OCI-M1 (cell line): ENCODE results near the gene CHI3L2.
A peak's percentile ranks its signal among the peaks of the same experiment; 100 is the strongest.

ENCODE experiments used
- DNase-seq: peaks from one replicate; lab custom pipeline; 2025; lab: John Stamatoyannopoulos, UW

The CHI3L2 gene

GRCh38 chr1:111253876-111254275, 26.4 kb downstream of the CHI3L2 start:
- DNase-seq = no peak

DNA sequence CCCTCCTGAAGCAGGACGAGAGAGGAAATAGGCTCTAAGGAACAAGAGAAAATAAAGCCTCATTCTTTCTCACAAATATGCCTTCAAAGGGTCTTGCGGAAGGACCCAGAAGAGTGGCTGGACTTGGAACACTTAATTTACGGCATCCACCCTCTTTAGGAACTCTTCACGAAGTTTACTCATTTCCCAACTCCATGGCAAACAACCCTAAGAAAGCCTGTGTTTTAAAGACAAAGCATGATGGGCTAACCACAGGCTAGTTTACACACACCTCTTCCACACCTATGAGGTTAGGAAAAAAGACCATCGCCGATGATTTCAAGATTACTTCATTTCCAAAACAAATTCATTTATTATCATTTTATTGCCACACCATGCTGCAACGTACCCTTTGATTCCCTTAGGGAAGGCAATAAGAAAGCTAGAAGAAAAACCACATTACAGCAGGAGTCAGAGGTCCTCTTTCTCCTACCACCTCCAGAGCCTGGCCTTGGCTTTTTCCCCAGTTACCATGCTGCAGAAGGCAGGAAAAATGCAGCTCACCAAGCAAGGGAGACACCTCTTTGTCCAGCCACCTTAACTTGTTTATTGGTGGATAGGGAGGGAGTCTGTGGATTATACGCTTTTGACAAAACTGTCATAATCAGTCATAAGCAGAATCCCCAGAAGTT, 29.6 kb downstream of the CHI3L2 start:
- no peak for DNase-seq

- no peak for DNase-seq
Observed at GRCh38 chr1:111267801-111268508, 40.4 kb downstream of the CHI3L2 start.

- DNase-seq = no peak
Observed at GRCh38 chr1:111269825-111270406, 42.4 kb downstream of the CHI3L2 start.

DNA sequence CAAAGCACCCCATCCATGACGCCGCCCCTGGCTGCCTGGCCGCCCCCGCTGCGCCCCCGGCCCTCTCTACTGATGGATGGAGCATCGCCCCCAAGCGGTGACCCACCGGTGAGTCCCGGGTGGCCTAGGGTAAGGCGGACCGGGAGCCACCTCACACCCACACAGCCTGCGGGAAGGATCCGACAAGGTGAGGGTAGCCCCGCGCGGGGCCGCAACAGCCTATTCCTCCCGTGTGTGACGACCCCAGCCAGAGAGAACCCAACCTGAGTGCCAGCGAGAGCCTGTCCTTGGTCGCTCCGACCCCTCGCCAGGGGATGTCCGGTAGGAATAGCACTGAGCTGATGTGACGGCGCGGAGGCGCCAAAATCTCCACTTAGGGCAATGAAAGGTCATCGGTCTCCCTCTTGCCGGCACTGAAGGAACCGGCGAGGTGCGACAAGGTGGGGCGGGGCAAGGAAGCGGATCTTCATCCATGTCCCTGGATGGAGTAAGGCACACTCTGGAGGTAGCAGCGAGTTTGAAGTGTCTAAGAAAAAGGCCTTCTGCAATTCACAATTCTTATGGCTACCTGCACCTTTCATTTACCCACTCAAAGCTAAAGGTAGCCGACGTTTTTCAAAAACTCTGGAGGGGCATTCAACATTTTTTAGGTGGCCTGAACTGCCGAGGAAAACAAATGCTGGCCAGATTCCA, 43.4 kb downstream of the CHI3L2 start:
- DNase-seq = no peak

- no peak for DNase-seq
Observed at GRCh38 chr1:111271464-111271801, 43.9 kb downstream of the CHI3L2 start.

- DNase-seq = no peak
Observed at GRCh38 chr1:111272081-111272480, 44.6 kb downstream of the CHI3L2 start.

DNA sequence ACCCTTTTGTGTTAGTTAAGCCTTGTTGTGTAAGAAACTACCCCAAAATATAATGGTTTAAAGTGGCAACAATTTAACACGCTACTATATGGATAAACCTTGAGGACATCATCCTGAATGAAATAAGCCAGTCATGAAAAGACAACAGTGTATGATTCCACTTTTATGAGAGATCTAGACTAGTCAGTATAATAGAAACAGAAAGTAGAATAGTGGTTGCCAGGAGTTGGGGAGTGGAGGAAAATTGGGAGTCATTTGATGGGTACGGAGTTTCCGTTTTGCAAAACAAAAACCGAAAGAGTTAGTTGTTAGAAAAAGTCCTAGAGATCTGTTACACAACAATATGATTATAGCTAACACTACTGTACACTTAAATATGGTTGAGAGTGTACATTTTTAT, 47.1 kb downstream of the CHI3L2 start:
- no peak for DNase-seq

- peak; percentile 29 for DNase-seq
Observed at GRCh38 chr1:111275079-111275478, 47.6 kb downstream of the CHI3L2 start.

DNA sequence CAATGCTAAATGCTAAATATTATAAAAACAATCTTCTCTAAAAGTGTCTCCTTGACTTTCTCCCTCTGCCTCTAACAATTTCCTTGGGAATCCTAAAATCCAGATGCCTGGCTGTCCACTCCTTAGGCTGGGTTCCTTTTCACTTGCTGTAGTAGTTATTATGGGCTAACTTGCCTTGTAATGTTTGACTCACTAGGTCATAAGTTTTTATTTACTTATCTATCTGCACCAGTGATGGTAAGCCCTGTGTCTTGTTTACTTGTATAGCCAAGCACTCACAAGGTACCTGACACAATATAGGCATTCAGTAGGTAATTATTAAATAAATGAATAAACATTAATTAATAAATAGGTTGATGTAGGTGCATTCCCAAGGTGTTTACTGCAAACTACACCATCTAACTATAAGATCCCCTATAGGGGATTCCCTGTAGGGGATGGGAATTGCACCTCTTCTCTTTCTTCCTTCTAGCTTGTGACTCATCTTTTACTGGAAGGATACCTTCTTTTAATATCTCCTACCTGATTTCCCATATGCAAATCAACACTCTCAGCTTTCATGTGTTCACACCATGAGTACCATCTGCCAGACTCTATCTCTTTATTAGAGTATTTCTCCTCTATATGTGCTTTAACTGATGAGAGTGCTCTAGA, 48.4 kb downstream of the CHI3L2 start:
- no peak for DNase-seq

- no peak for DNase-seq
Observed at GRCh38 chr1:111279144-111279543, 51.6 kb downstream of the CHI3L2 start.

- no peak for DNase-seq
Observed at GRCh38 chr1:111280267-111280666, 52.8 kb downstream of the CHI3L2 start.

- no peak for DNase-seq
Observed at GRCh38 chr1:111281411-111281810, 53.9 kb downstream of the CHI3L2 start.

DNA sequence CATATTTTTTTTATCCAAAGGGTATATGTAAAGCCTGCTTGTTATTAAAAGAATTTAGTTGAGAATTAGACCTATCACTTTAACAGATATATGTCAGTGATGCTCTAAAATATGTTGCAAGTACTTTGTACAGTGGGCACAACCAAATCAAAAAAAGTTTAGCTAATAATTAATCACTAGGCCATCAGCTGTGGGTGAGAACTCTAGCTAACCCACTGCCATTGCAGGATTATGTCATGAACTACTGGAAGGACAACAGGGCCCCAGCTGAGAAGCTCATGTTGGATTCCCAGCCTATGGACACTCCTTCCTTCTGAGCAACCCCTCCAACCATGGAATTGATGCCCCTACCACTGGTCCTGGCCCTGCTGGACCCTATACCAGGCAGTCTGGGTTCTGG, 56.3 kb downstream of the CHI3L2 start:
- no peak for DNase-seq

DNA sequence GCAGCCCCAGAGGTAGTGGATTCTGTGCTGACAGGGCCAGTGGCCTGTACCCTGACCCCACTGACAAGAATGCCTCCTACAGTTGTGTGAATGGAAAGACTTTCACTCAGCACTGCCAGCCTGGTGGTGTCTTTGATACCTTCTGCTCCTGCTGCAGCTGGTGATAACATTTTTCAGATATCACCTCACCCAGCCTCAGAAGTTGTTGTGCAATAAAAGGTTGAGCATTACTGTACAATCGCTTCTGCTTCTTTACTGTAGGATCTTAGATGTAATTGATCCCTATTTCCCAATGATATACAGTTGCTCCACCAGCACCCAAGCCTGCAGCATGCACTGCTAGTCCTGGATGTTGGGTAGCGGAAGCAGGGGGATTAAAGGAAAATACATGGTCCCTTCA, 58.4 kb downstream of the CHI3L2 start:
- no peak for DNase-seq

DNA sequence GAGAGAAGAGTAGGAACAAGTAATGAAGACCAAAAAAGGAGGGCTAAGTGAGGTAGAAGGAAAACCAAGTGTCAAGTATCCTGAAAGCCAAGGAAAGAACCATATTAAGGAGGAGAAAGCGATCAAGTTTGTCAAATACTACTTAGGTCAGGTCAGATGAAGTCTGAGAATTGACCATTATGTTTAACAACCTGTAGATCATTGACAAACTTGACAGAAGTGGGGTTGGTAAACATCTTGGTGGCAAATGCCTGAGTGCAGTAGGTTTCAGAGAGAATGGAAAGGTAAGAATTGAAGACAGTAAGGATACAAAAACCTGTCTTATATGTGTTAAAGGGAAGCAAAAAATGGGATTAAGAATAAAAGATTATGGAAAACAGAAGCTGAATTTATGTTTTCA, 59.4 kb downstream of the CHI3L2 start:
- no peak for DNase-seq

DNA sequence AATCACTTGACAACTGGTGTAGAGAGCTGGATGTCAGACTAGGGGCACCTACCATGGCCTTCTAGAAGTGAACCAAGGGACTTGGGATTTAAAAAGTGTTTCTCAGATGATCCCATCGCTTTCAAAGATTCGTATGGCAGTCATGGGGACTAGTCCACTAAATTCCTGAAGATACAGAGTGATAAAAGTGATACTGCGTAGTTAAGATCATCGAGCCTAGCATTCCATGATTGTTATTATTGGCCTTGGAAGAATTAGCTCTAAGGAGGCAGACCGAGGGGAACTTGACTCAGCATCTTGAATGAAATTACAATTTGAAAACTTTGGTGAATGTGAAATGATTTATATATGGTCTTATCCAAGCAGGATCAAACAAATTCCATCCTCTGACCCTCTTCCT, 61.9 kb downstream of the CHI3L2 start:
- DNase-seq = no peak

GRCh38 chr1:111290104-111290503, 62.6 kb downstream of the CHI3L2 start:
- no peak for DNase-seq

- no peak for DNase-seq
Observed at GRCh38 chr1:111290630-111291029, 63.1 kb downstream of the CHI3L2 start, which contains the start of gene CHIA. Gene CHIA (plus strand): TSS chr1:111290851. CDS start chr1:111310468, 19,617 bp downstream.
